Heart left ventricle (tissue), 13 donors: Measurements from ENCODE around the gene CRLF1.

ENCODE experiments used
- CTCF ChIP-seq, 12 donors: fragments of 200-600 bp; sonication (generic) in 4 of 12; IDR thresholded peaks; one replicate each; pipeline versions ENCODE4 v1.5.0 to v1.8.0; 2018 to 2022; ENCODE audit warnings: antibody characterized with exemption in 12 of 12, mild to moderate bottlenecking in 5 of 12
- POLR2A ChIP-seq, 2 donors: fragments of 450-650 bp; IDR thresholded peaks; one replicate each; pipeline ENCODE4 v1.6.1; 2017; ENCODE audit warnings: antibody characterized with exemption in 2 of 2, mild to moderate bottlenecking in 2 of 2, moderate library complexity in 2 of 2
- donor health status: ischemic (EF 13 %, LVEDD 7.1; RV severe dilation, severe dysfunction).
- donor health status: DM: no; HTN: yes; CAD: no.
- donor health status: DM: no; HTN: no; CAD: no.
- donor health status: ischemic (EF 25% LVEDD 6.9; RV normal size, moderate dysfunction).
- donor health status: ischemic (EF 25% LVEDD 5.7; RV mildly dilated, moderate dysfunction).
- donor health status: ischemic (EF 35%, LVEDD 5.7; RV mildly dilated, moderate dysfunction).
- donor health status: nonischemic (EF 11% LVEDD 7.7; RV severe dilation, severe dysfunction).
- donor health status: DM: yes; HTN: yes; CAD: no.
- donor health status: PGD.
- donor health status: ischemic (EF 29% LVEDD 5.4; RV normal size, mild dysfunction).
- donor health status: nonischemic (EF 23%, LVEDD 6.1; RV moderate dilation, normal function).

GRCh38 chr19:18613589-18614234 is 7.1 kb upstream of the CRLF1 start:
- TF ChIP-seq CTCF (IDR thresholded peaks at IDR 0.05) (no peak), POLR2A (IDR thresholded peaks at IDR 0.05) (no peak)
